ENCODE measurements around the gene BAHCC1. TPM values are rescaled to one million over a fixed set of nuclear protein-coding genes. Genes with fewer than 3 reads are reported as not detected.
"Not testable (repeated sequence)": the region's sequence is repeated elsewhere in the genome, so short reads cannot be mapped to it uniquely, and the experiment has no call there.

The BAHCC1 gene
- total and polyA plus RNA-seq, 2 of the 4 experiments (the other 2 are of a cell fraction), result 0.36 to 7.8 TPM

GRCh38 chr17:81362001-81362400 lies 33.3 kb upstream of the BAHCC1 start:
- POLR2A ChIA-PET (ENCODE audit: unreplicated experiment), result not testable (repeated sequence)

More at GRCh38 chr17:81362001-81362400, 33.3 kb upstream of the BAHCC1 start:
- H3K27ac ChIP-seq (ENCODE audit: insufficient read depth, low read length); H3K56ac ChIP-seq (ENCODE audit: extremely low read depth, insufficient read depth, low read length); H3K79me1 ChIP-seq (ENCODE audit: low read depth in 1 of 2, low read length in 2 of 2); CTCF ChIA-PET; H2AFZ ChIP-seq (replicated peaks; ENCODE audit: low read length, poor library complexity); H3K9ac ChIP-seq (ENCODE audit: low read depth, low read length); H3K9me1 ChIP-seq (ENCODE audit: insufficient read depth, low read length); H4K8ac ChIP-seq (ENCODE audit: low read depth in 2 of 2, low read length in 2 of 2); H2BK120ac ChIP-seq (ENCODE audit: low read depth, low read length); H3K4me2 ChIP-seq (ENCODE audit: low read depth, low read length); H3K36me3 ChIP-seq (ENCODE audit: control insufficient read depth, insufficient read depth, low read length); BruUV-seq (replicated peaks); dilution Hi-C loops (cut with HindIII; ENCODE audit: low sequenced_read_pairs, unreplicated experiment); H4K5ac ChIP-seq (ENCODE audit: low read depth, low read length); H3K14ac ChIP-seq (replicated peaks; ENCODE audit: low read depth, low read length); H3K4ac ChIP-seq (ENCODE audit: low read depth, low read length); H3K4me3 ChIP-seq (ENCODE audit: insufficient read depth, low read depth, low read length); ATAC-seq (ENCODE audit: low read depth); DNase-seq; H3K27me3 ChIP-seq (ENCODE audit: control insufficient read depth, insufficient read depth, low read length); H3K18ac ChIP-seq (ENCODE audit: low read depth, low read length); H3K9me3 ChIP-seq (ENCODE audit: control insufficient read depth, insufficient read depth, low read length); H4K20me1 ChIP-seq (ENCODE audit: insufficient read depth, low read length); intact Hi-C loops (cut with micrococcal nuclease); H2AK9ac ChIP-seq (replicated peaks; ENCODE audit: low read depth, low read length, poor library complexity); H2BK15ac ChIP-seq (ENCODE audit: low read depth, low read length); H3K23ac ChIP-seq (ENCODE audit: low read depth, low read length); H2BK5ac ChIP-seq (ENCODE audit: low read depth, low read length, poor library complexity, severe bottlenecking); H2BK20ac ChIP-seq (ENCODE audit: low read depth, low read length); in situ Hi-C loops (cut with MboI; ENCODE audit: low sequenced_read_pairs); H4K91ac ChIP-seq (ENCODE audit: insufficient read depth, low read depth, low read length): not testable (repeated sequence)
- Histone ChIP-seq H2AK5ac (ENCODE audit: low read depth, low read length) (0 out of 2 replicates have a peak overlapping the region, but pooled peaks have one; percentile 70), H3K4me1 (ENCODE audit: control insufficient read depth, insufficient read depth, low read length) (peaks cover 19% of the 10 kb centered on the region)
- WGBS, 2 experiments (ENCODE audit: extremely low coverage in 2 of 2, insufficient read length in 1 of 2), result no CpG with 5 or more reads among the region's 7 CpGs
